Activated CD4-positive, alpha-beta T cell treated with anti-CD3 and anti-CD28 coated beads, Interleukin-2, Interleukin-4, amounts not matched to agents 100 ng/mL and 50 ng/mL, durations not matched to agents 16 hours and 8 hours (primary cell): ENCODE data around the gene RAD51AP2.
"Not testable (repeated sequence)": the region's sequence is repeated elsewhere in the genome, so short reads cannot be mapped to it uniquely, and the experiment has no call there.

ENCODE experiments used
- DNase-seq: peaks from one replicate; pipeline ENCODE4 v3.0.0-alpha.2; 2020; ENCODE audit warnings: low spot score

The RAD51AP2 gene

GRCh38 chr2:17538022-17538843 is 20.0 kb upstream of the RAD51AP2 start:
- DNase-seq = no peak

GRCh38 chr2:17536416-17536815 is 18.2 kb upstream of the RAD51AP2 start:
- DNase-seq = no peak

GRCh38 chr2:17533546-17533945 is 15.3 kb upstream of the RAD51AP2 start:
- DNase-seq = no peak

GRCh38 chr2:17529771-17530170 is 11.5 kb upstream of the RAD51AP2 start:
- DNase-seq = no peak

GRCh38 chr2:17522303-17522702 is 4.1 kb upstream of the RAD51AP2 start:
- DNase-seq = no peak

GRCh38 chr2:17521621-17522020 is 3.4 kb upstream of the RAD51AP2 start:
- DNase-seq = no peak

GRCh38 chr2:17520761-17521160 is 2.5 kb upstream of the RAD51AP2 start:
- DNase-seq = no peak

GRCh38 chr2:17519486-17519885 is 1.2 kb upstream of the RAD51AP2 start:
- no peak for DNase-seq

GRCh38 chr2:17517481-17518211 is 594 bp downstream of the RAD51AP2 start:
- DNase-seq = no peak

- DNase-seq = no peak
Measured at GRCh38 chr2:17515652-17516051, 2.6 kb downstream of the RAD51AP2 start.

GRCh38 chr2:17506736-17507616 is 11.3 kb downstream of the RAD51AP2 start:
- no peak for DNase-seq

- DNase-seq = no peak
Measured at GRCh38 chr2:17497718-17498117, 20.5 kb downstream of the RAD51AP2 start.

- DNase-seq = no peak
Measured at GRCh38 chr2:17495590-17495989, 22.6 kb downstream of the RAD51AP2 start.

- not testable (repeated sequence) for DNase-seq
Measured at GRCh38 chr2:17490165-17490564, 28.1 kb downstream of the RAD51AP2 start.

GRCh38 chr2:17488610-17489009 is 29.6 kb downstream of the RAD51AP2 start:
- DNase-seq = not testable (repeated sequence)

GRCh38 chr2:17483496-17483895 is 34.7 kb downstream of the RAD51AP2 start:
- DNase-seq = no peak

- DNase-seq = no peak
Measured at GRCh38 chr2:17482651-17483050, 35.6 kb downstream of the RAD51AP2 start.

GRCh38 chr2:17479875-17480274 is 38.4 kb downstream of the RAD51AP2 start:
- DNase-seq = no peak

- DNase-seq = no peak
Measured at GRCh38 chr2:17476830-17477229, 41.4 kb downstream of the RAD51AP2 start.

GRCh38 chr2:17476064-17476463 is 42.2 kb downstream of the RAD51AP2 start:
- DNase-seq = no peak

GRCh38 chr2:17475286-17475685 is 43.0 kb downstream of the RAD51AP2 start:
- no peak for DNase-seq

- DNase-seq = no peak
Measured at GRCh38 chr2:17471979-17472378, 46.3 kb downstream of the RAD51AP2 start.
